Endothelial cell of umbilical vein (primary cell): ENCODE results near the gene SCAF8. TPM values are rescaled to one million over a fixed set of nuclear protein-coding genes. Genes with fewer than 3 reads are reported as not detected.

Experiments used
- BruUV-seq: library from RNA; stranded (reverse); fragments of 400-500 nt; replicated peaks from 2 replicates; lab custom pipeline; 2021; lab: Mats Ljungman, UMichigan
- CTCF ChIA-PET: fragments of 300-600, 350-600 bp; sonication (Branson Sonifier 250); formaldehyde crosslinking; loops from one replicate; lab custom pipeline; 2021; ENCODE audit warnings: antibody characterized with exemption, inconsistent platforms; lab: Charles Lee
- POLR2A ChIA-PET: fragments of 300-600, 350-600 bp; sonication (Branson Sonifier 250); formaldehyde crosslinking; loops from one replicate; lab custom pipeline; 2021; ENCODE audit warnings: antibody characterized with exemption, inconsistent platforms; lab: Charles Lee
- DNase-seq: peaks from one replicate; pipeline ENCODE4 v3.0.0-alpha.2; 2011; ENCODE audit warnings: low read depth, low spot score
- FAIRE-seq: peaks from 2 replicates; lab custom pipeline; 2011; peaks lifted over from hg19 to GRCh38; lab: Jason Lieb, UNC
- H2AFZ ChIP-seq: 2 replicates; pipeline ENCODE4 v1.6.0; 2012; ENCODE audit warnings: low read depth, low read length, control low read depth, inconsistent platforms
- H3K27ac ChIP-seq: 2 replicates; pipeline ENCODE4 v1.5.1; 2011; ENCODE audit warnings: low read depth, mild to moderate bottlenecking, control low read depth, low read length, moderate library complexity; ENCODE audit not compliant: insufficient read depth
- H3K27me3 ChIP-seq, 2 experiments: 2 replicates each; pipeline versions ENCODE4 v1.6.0 to v1.6.1; 2011; ENCODE audit warnings: low read length in 2 of 2, mixed read lengths in 1 of 2; ENCODE audit not compliant: control insufficient read depth in 2 of 2, insufficient read depth in 2 of 2
- H3K36me3 ChIP-seq, 2 experiments: 2 replicates in 1 of 2; 3 replicates in 1 of 2; pipeline ENCODE4 v1.5.1; 2011; ENCODE audit warnings: low read length in 2 of 2, mild to moderate bottlenecking in 1 of 2, moderate library complexity in 1 of 2; ENCODE audit not compliant: control insufficient read depth in 2 of 2, insufficient read depth in 2 of 2; ENCODE audit errors: extremely low read depth in 1 of 2
- H3K4me1 ChIP-seq: 3 replicates; pipeline ENCODE4 v1.5.1; 2011; ENCODE audit warnings: mild to moderate bottlenecking, low read length; ENCODE audit not compliant: control insufficient read depth, insufficient read depth; ENCODE audit errors: extremely low read depth
- H3K4me2 ChIP-seq: 2 replicates; pipeline ENCODE4 v1.6.1; 2011; ENCODE audit warnings: low read length, control low read depth, mixed read lengths; ENCODE audit not compliant: insufficient read depth
- H3K4me3 ChIP-seq, 3 experiments: fragments of 200-600 bp in 1 of 3; sonication (generic), shearing (Covaris generic) in 1 of 3; replicated peaks in 1 of 3; 2 replicates each; pipeline ENCODE4 v1.5.1; 2011 to 2016; ENCODE audit warnings: control low read depth in 3 of 3, low read length in 3 of 3, mild to moderate bottlenecking in 2 of 3, inconsistent platforms in 1 of 3, low read depth in 1 of 3, moderate library complexity in 1 of 3; ENCODE audit not compliant: insufficient read depth in 1 of 3
- H3K79me2 ChIP-seq: 2 replicates; pipeline ENCODE4 v1.6.0; 2012; ENCODE audit warnings: low read length, inconsistent platforms; ENCODE audit not compliant: control insufficient read depth, insufficient read depth
- H3K9ac ChIP-seq: replicated peaks from 2 replicates; pipeline ENCODE3; 2011; ENCODE audit warnings: low read length, control low read depth; ENCODE audit not compliant: insufficient read depth; ENCODE audit errors: extremely low read depth
- H3K9me1 ChIP-seq: replicated peaks from 3 replicates; pipeline ENCODE4 v1.6.0; 2011; ENCODE audit warnings: mild to moderate bottlenecking, low read length; ENCODE audit not compliant: control insufficient read depth, insufficient read depth; ENCODE audit errors: extremely low read depth
- H3K9me3 ChIP-seq: replicated peaks from 2 replicates; pipeline ENCODE4 v1.5.1; 2012; ENCODE audit warnings: low read length, inconsistent platforms; ENCODE audit not compliant: control insufficient read depth, insufficient read depth
- H4K20me1 ChIP-seq: replicated peaks from 2 replicates; pipeline ENCODE3; 2011; ENCODE audit warnings: mild to moderate bottlenecking, low read length; ENCODE audit not compliant: control insufficient read depth, insufficient read depth; ENCODE audit errors: extremely low read depth
- CTCF ChIP-seq, 2 donors: IDR thresholded peaks; 1 replicate in 1 of 2; 2 replicates in 1 of 2; pipeline ENCODE4 v1.5.1; 2011; ENCODE audit warnings: low read length in 2 of 2, mild to moderate bottlenecking in 2 of 2, moderate library complexity in 2 of 2, control low read depth in 1 of 2, inconsistent platforms in 1 of 2, low read depth in 1 of 2; ENCODE audit not compliant: insufficient read depth in 1 of 2; ENCODE audit errors: extremely low read depth in 1 of 2
- EZH2 ChIP-seq: IDR thresholded peaks from 2 replicates; pipeline ENCODE4 v1.6.1; 2012; ENCODE audit warnings: borderline replicate concordance, low read depth, mild to moderate bottlenecking, moderate library complexity, low read length, inconsistent platforms; ENCODE audit not compliant: severe bottlenecking
- FOS ChIP-seq: IDR thresholded peaks from 2 replicates; pipeline ENCODE4 v1.6.1; 2011; ENCODE audit warnings: mild to moderate bottlenecking, low read length, moderate library complexity, borderline replicate concordance; ENCODE audit not compliant: insufficient read depth
- GATA2 ChIP-seq: IDR thresholded peaks from 2 replicates; pipeline ENCODE4 v1.7.0; 2011; ENCODE audit warnings: low read depth, mild to moderate bottlenecking, moderate library complexity, mixed read lengths, low read length; ENCODE audit not compliant: insufficient read length, insufficient read depth
- JUN ChIP-seq: IDR thresholded peaks from 2 replicates; pipeline ENCODE4 v1.6.1; 2011; ENCODE audit warnings: borderline replicate concordance, low read depth; ENCODE audit not compliant: insufficient read length, insufficient read depth
- MAX ChIP-seq: IDR thresholded peaks from 2 replicates; pipeline ENCODE4 v1.6.1; 2011; ENCODE audit not compliant: insufficient read depth, insufficient read length
- MYC ChIP-seq: IDR thresholded peaks from one replicate; pipeline ENCODE4 v1.6.1; 2011; ENCODE audit warnings: mild to moderate bottlenecking, low read depth, low read length
- POLR2A ChIP-seq: IDR thresholded peaks from 2 replicates; pipeline ENCODE4 v1.6.1; 2012; ENCODE audit warnings: low read depth, mild to moderate bottlenecking, control low read depth, low read length
- POLR2AphosphoS5 ChIP-seq: IDR thresholded peaks from 2 replicates; pipeline ENCODE4 v1.6.1; 2012; ENCODE audit warnings: low read depth, mild to moderate bottlenecking, control low read depth, low read length, moderate library complexity; ENCODE audit not compliant: insufficient read depth
- dilution Hi-C: fragments of 300-500 bp; cut with MboI; formaldehyde crosslinking; loops from one replicate; pipeline ENCODE4 v1.15.0; 2019; ENCODE audit warnings: low sequenced_read_pairs; ENCODE audit not compliant: extremely low pct_ligation_motif_present
- intact Hi-C: fragments of 100-400 bp; cut with micrococcal nuclease; formaldehyde crosslinking; loops from one replicate; pipeline ENCODE4 v1.10.0; 2022
- polyA plus RNA-seq, 4 experiments: library from polyadenylated mRNA; depleted of rRNA in 3 of 4; stranded (reverse) in 3 of 4; unstranded in 1 of 4; fragments of >200 nt; gene quantifications; 2 replicates each; pipeline versions ENCODE4 v1.2.1 to v1.2.3, GENCODE V29; 2011 to 2012; ENCODE audit warnings: missing spikeins in 1 of 4
- total RNA-seq: library from RNA; stranded (reverse); gene quantifications from 2 replicates; pipeline ENCODE4 v1.2.3, GENCODE V29; 2021

SCAF8 gene
- total and polyA plus RNA-seq, 2 donors (not counting 3 experiments of a cell fraction or from before 2014, with no cell fraction given) = 11.7 to 37.8 TPM

- FAIRE-seq = no peak
- H3K4me2 ChIP-seq = no peak overlapping the region
- H3K9me3 ChIP-seq = no peaks in the 10 kb centered on the region
- no peak overlapping the region for H3K27ac ChIP-seq
- TF ChIP-seq EZH2 = no peak
- no peak for TF ChIP-seq MAX
- no peak for TF ChIP-seq POLR2AphosphoS5
- no peak for TF ChIP-seq JUN
- TF ChIP-seq FOS = no peak
- TF ChIP-seq POLR2A = no peak
- TF ChIP-seq CTCF (IDR thresholded peaks at IDR 0.05; ENCODE audit: extremely low read depth in 1 of 2, insufficient read depth in 1 of 2, low read depth in 1 of 2, low read length in 2 of 2) = no peak
- no peak for TF ChIP-seq GATA2
- no peak for TF ChIP-seq MYC
- peaks cover 8% of the 10 kb centered on the region for H3K4me1 ChIP-seq
- H3K9ac ChIP-seq = no peak overlapping the region
- ChIA-PET CTCF (interaction anchor here (1.0 to 1.5 kb wide), 3 partner anchors 11 to 174 kb away, joined by 3 to 5 read pairs (median 4); no protein-coding TSS in a partner anchor), POLR2A (no interaction called here)
- no peak overlapping the region for H2AFZ ChIP-seq
- BruUV-seq = no TSS peak
- dilution Hi-C loops = no loop called here
- no peaks in the 10 kb centered on the region for H3K9me1 ChIP-seq
- H3K79me2 ChIP-seq = peaks cover 32% of the 10 kb centered on the region
- intact Hi-C loops = no loop called here
- no peaks in the 10 kb centered on the region for H3K27me3 ChIP-seq
- H4K20me1 ChIP-seq = no peaks in the 10 kb centered on the region
- H3K4me3 ChIP-seq = no peak overlapping the region
- no peaks in the 10 kb centered on the region for H3K36me3 ChIP-seq
- DNase-seq = no peak
Measured at GRCh38 chr6:154849475-154849874, 116.3 kb downstream of the SCAF8 start.
